GOT3 (cell line): ENCODE measurements around the gene COX19.

Experiments used
- DNase-seq: peaks from one replicate; lab custom pipeline; 2025; ENCODE audit warnings: mixed read lengths; lab: John Stamatoyannopoulos, UW

COX19 gene

GRCh38 chr7:991729-992656 is 16.6 kb upstream of the COX19 start:
- DNase-seq, result no peak

- no peak for DNase-seq
Measured at GRCh38 chr7:990933-991728, 15.8 kb upstream of the COX19 start.

GRCh38 chr7:990352-990932 is 15.1 kb upstream of the COX19 start:
- DNase-seq, result no peak

GRCh38 chr7:988963-989529 is 13.7 kb upstream of the COX19 start:
- no peak for DNase-seq

- no peak for DNase-seq
Measured at GRCh38 chr7:988426-988911, 13.1 kb upstream of the COX19 start.

GRCh38 chr7:987909-988308 is 12.6 kb upstream of the COX19 start:
- DNase-seq, result no peak

GRCh38 chr7:986766-987751 is 11.7 kb upstream of the COX19 start:
- no peak for DNase-seq

GRCh38 chr7:985915-986741 is 10.8 kb upstream of the COX19 start:
- no peak for DNase-seq

GRCh38 chr7:985127-985416 is 9.7 kb upstream of the COX19 start:
- DNase-seq, result no peak

GRCh38 chr7:984361-985126 is 9.2 kb upstream of the COX19 start:
- DNase-seq, result no peak

GRCh38 chr7:983616-984071 is 8.3 kb upstream of the COX19 start:
- DNase-seq, result no peak

GRCh38 chr7:983004-983615 is 7.8 kb upstream of the COX19 start, which contains the start of gene CYP2W1:
CYP2W1 (plus strand) TSS chr7:983181; CDS start chr7:983212, 31 bp downstream.
- no peak for DNase-seq

GRCh38 chr7:982511-983003 is 7.2 kb upstream of the COX19 start:
- no peak for DNase-seq

GRCh38 chr7:981793-982510 is 6.6 kb upstream of the COX19 start:
- no peak for DNase-seq

- no peak for DNase-seq
Measured at GRCh38 chr7:979886-980571, 4.7 kb upstream of the COX19 start.

GRCh38 chr7:979151-979550 is 3.8 kb upstream of the COX19 start:
- DNase-seq, result no peak

GRCh38 chr7:978416-979091 is 3.2 kb upstream of the COX19 start:
- DNase-seq, result no peak
